ENCODE measurements around the gene ALK.

GRCh38 chr2:29879456-29879855 is 41.9 kb downstream of the ALK start:
- TF ChIP-seq CTCF (IDR thresholded peaks at IDR 0.05) (no peak), EZH2 (IDR thresholded peaks at IDR 0.05; ENCODE audit: borderline replicate concordance, insufficient read depth, low read depth, low read length, poor library complexity, severe bottlenecking) (no peak)
